ENCODE data around the gene P3H1.

GRCh38 chr1:42753070-42753469 lies 13.8 kb downstream of the P3H1 start:
- TF ChIP-seq, protein P1, sequence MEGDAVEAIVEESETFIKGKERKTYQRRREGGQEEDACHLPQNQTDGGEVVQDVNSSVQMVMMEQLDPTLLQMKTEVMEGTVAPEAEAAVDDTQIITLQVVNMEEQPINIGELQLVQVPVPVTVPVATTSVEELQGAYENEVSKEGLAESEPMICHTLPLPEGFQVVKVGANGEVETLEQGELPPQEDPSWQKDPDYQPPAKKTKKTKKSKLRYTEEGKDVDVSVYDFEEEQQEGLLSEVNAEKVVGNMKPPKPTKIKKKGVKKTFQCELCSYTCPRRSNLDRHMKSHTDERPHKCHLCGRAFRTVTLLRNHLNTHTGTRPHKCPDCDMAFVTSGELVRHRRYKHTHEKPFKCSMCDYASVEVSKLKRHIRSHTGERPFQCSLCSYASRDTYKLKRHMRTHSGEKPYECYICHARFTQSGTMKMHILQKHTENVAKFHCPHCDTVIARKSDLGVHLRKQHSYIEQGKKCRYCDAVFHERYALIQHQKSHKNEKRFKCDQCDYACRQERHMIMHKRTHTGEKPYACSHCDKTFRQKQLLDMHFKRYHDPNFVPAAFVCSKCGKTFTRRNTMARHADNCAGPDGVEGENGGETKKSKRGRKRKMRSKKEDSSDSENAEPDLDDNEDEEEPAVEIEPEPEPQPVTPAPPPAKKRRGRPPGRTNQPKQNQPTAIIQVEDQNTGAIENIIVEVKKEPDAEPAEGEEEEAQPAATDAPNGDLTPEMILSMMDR (IDR thresholded peaks at IDR 0.05) = no peak
- no peak for TF ChIP-seq POLR2A (IDR thresholded peaks at IDR 0.05)

All from esophagus squamous epithelium (tissue), 4 donors.